IMR-90 (cell line): ENCODE results near the gene CENPA. TPM values are rescaled to one million over a fixed set of nuclear protein-coding genes. Genes with fewer than 3 reads are reported as not detected.

Experiments used
- ATAC-seq: fragments of 200-7000 bp; cut with Tn5 transposase; 2 replicates; pipeline ENCODE4 v1.9.1; 2020; ENCODE audit warnings: low read depth, mild to moderate bottlenecking, moderate library complexity
- BruUV-seq: library from RNA; stranded (reverse); fragments of 400-500 nt; replicated peaks from 2 replicates; lab custom pipeline; 2021; lab: Mats Ljungman, UMichigan
- CTCF ChIA-PET: fragments of 300-600 bp; formaldehyde crosslinking; extraction: SDS; loops from one replicate; lab custom pipeline; 2021; ENCODE audit warnings: antibody characterized with exemption; lab: Yijun Ruan, JAX
- POLR2A ChIA-PET: fragments of 300-600 bp; sonication (Branson Sonifier 250); formaldehyde crosslinking; loops from one replicate; lab custom pipeline; 2022; ENCODE audit warnings: antibody characterized with exemption; ENCODE audit not compliant: unreplicated experiment; lab: Charles Lee
- DNase-seq: peaks from one replicate; pipeline ENCODE4 v3.0.0; 2013
- H2AFZ ChIP-seq: replicated peaks from 2 replicates; pipeline ENCODE3; 2013; ENCODE audit warnings: low read length, mild to moderate bottlenecking; ENCODE audit not compliant: poor library complexity
- H2AK5ac ChIP-seq: 2 replicates; pipeline ENCODE4 v1.6.1; 2013; ENCODE audit warnings: low read depth, low read length, inconsistent platforms
- H2AK9ac ChIP-seq: replicated peaks from 2 replicates; pipeline ENCODE3; 2013; ENCODE audit warnings: mild to moderate bottlenecking, low read depth, low read length, moderate library complexity; ENCODE audit not compliant: poor library complexity
- H2BK120ac ChIP-seq: 2 replicates; pipeline ENCODE4 v1.6.1; 2013; ENCODE audit warnings: low read depth, low read length, inconsistent platforms
- H2BK15ac ChIP-seq: 3 replicates; pipeline ENCODE4 v1.6.1; 2013; ENCODE audit warnings: low read depth, low read length, inconsistent platforms
- H2BK20ac ChIP-seq: 2 replicates; pipeline ENCODE4 v1.6.1; 2013; ENCODE audit warnings: low read depth, mild to moderate bottlenecking, inconsistent platforms, low read length, moderate library complexity
- H2BK5ac ChIP-seq: 2 replicates; pipeline ENCODE4 v1.6.1; 2013; ENCODE audit warnings: mild to moderate bottlenecking, low read depth, low read length, inconsistent platforms; ENCODE audit not compliant: poor library complexity, severe bottlenecking
- H3K14ac ChIP-seq: replicated peaks from 2 replicates; pipeline ENCODE4 v1.6.1; 2013; ENCODE audit warnings: low read depth, low read length, inconsistent platforms
- H3K18ac ChIP-seq: 2 replicates; pipeline ENCODE4 v1.6.1; 2013; ENCODE audit warnings: low read depth, low read length, control low read depth
- H3K23ac ChIP-seq: 2 replicates; pipeline ENCODE4 v1.6.1; 2013; ENCODE audit warnings: low read depth, low read length, inconsistent platforms
- H3K27ac ChIP-seq: 2 replicates; pipeline ENCODE4 v1.5.1; 2013; ENCODE audit warnings: mild to moderate bottlenecking, control low read depth, low read length; ENCODE audit not compliant: insufficient read depth
- H3K27me3 ChIP-seq: 2 replicates; pipeline ENCODE4 v1.6.1; 2013; ENCODE audit warnings: low read length; ENCODE audit not compliant: control insufficient read depth, insufficient read depth
- H3K36me3 ChIP-seq: 2 replicates; pipeline ENCODE4 v1.6.1; 2013; ENCODE audit warnings: low read length, mixed read lengths; ENCODE audit not compliant: control insufficient read depth, insufficient read depth
- H3K4ac ChIP-seq: 2 replicates; pipeline ENCODE4 v1.6.1; 2013; ENCODE audit warnings: low read depth, low read length, inconsistent platforms
- H3K4me1 ChIP-seq: 2 replicates; pipeline ENCODE4 v1.6.1; 2013; ENCODE audit warnings: low read length, mixed read lengths; ENCODE audit not compliant: control insufficient read depth, insufficient read depth
- H3K4me2 ChIP-seq: 2 replicates; pipeline ENCODE4 v1.6.1; 2013; ENCODE audit warnings: low read depth, mild to moderate bottlenecking, control low read depth, low read length, moderate library complexity
- H3K4me3 ChIP-seq: 2 replicates; pipeline ENCODE4 v1.5.1; 2013; ENCODE audit warnings: low read depth, mild to moderate bottlenecking, control low read depth, low read length, moderate library complexity; ENCODE audit not compliant: insufficient read depth
- H3K56ac ChIP-seq: 2 replicates; pipeline ENCODE4 v1.6.1; 2013; ENCODE audit warnings: low read length, inconsistent platforms; ENCODE audit not compliant: insufficient read depth; ENCODE audit errors: extremely low read depth
- H3K79me1 ChIP-seq, 2 experiments: 2 replicates each; pipeline ENCODE4 v1.6.1; 2013; ENCODE audit warnings: low read length in 2 of 2, inconsistent platforms in 1 of 2, low read depth in 1 of 2
- H3K9ac ChIP-seq: 2 replicates; pipeline ENCODE4 v1.6.1; 2013; ENCODE audit warnings: low read depth, low read length, control low read depth
- H3K9me1 ChIP-seq: 2 replicates; pipeline ENCODE4 v1.6.1; 2013; ENCODE audit warnings: low read length, inconsistent platforms; ENCODE audit not compliant: insufficient read depth
- H3K9me3 ChIP-seq: 2 replicates; pipeline ENCODE4 v1.6.1; 2013; ENCODE audit warnings: low read length; ENCODE audit not compliant: control insufficient read depth, insufficient read depth
- H4K20me1 ChIP-seq: 2 replicates; pipeline ENCODE4 v1.6.1; 2013; ENCODE audit warnings: low read length, inconsistent platforms; ENCODE audit not compliant: insufficient read depth
- H4K5ac ChIP-seq: 2 replicates; pipeline ENCODE4 v1.6.1; 2013; ENCODE audit warnings: mild to moderate bottlenecking, low read depth, low read length, control low read depth
- H4K8ac ChIP-seq, 2 experiments: 2 replicates each; pipeline ENCODE4 v1.6.1; 2013; ENCODE audit warnings: low read depth in 2 of 2, low read length in 2 of 2, control low read depth in 1 of 2, inconsistent platforms in 1 of 2
- H4K91ac ChIP-seq: 2 replicates; pipeline ENCODE4 v1.6.1; 2013; ENCODE audit warnings: low read depth, low read length, inconsistent platforms; ENCODE audit not compliant: insufficient read depth
- FOS ChIP-seq: fragments of 150-350 bp; IDR thresholded peaks from 2 replicates; pipeline ENCODE4 v1.6.1; 2016; ENCODE audit warnings: low read depth, low read length
- NFE2L2 ChIP-seq: fragments of 150-350 bp; IDR thresholded peaks from 2 replicates; pipeline ENCODE4 v1.6.1; 2016; ENCODE audit warnings: low read depth, mild to moderate bottlenecking, low read length
- POLR2A ChIP-seq: IDR thresholded peaks from 2 replicates; pipeline ENCODE4 v1.6.1; 2012; ENCODE audit warnings: mild to moderate bottlenecking, low read depth, low read length
- WGBS, 2 experiments: methylation state at CpG; one replicate each; pipeline versions ENCODE4 v1.1.5 to v1.1.7; 2013; ENCODE audit warnings: missing lambda C conversion rate in 2 of 2; ENCODE audit not compliant: insufficient read length in 1 of 2; ENCODE audit errors: extremely low coverage in 2 of 2; 5-methylcytosine and 5-hydroxymethylcytosine counted together
- dilution Hi-C: fragments of 300-500 bp; cut with HindIII; formaldehyde crosslinking; loops from one replicate; pipeline ENCODE4 v1.14.3; 2018; ENCODE audit warnings: low sequenced_read_pairs; ENCODE audit not compliant: unreplicated experiment
- in situ Hi-C: fragments of 300-500 bp; cut with MboI; formaldehyde crosslinking; loops from 3 replicates; pipeline ENCODE4 v1.14.3; 2019; ENCODE audit warnings: low sequenced_read_pairs, inconsistent platforms, mixed read lengths
- intact Hi-C: fragments of 100-400 bp; cut with micrococcal nuclease; formaldehyde crosslinking; loops from 2 replicates; pipeline ENCODE4 v1.10.0; 2022
- polyA plus RNA-seq, 3 experiments: library from polyadenylated mRNA; depleted of rRNA; stranded (reverse); fragments of >200 nt; gene quantifications; 2 replicates each; pipeline ENCODE4 v1.2.3, GENCODE V29; 2012; ENCODE audit warnings: low replicate concordance in 1 of 3
- total RNA-seq: library from RNA; depleted of rRNA; stranded (reverse); fragments of >200 nt; gene quantifications from 2 replicates; pipeline ENCODE4 v1.2.3, GENCODE V29; 2012

The CENPA gene
- total and polyA plus RNA-seq, 2 of the 4 experiments (the other 2 are of a cell fraction): 7.7 to 14.9 TPM

DNA sequence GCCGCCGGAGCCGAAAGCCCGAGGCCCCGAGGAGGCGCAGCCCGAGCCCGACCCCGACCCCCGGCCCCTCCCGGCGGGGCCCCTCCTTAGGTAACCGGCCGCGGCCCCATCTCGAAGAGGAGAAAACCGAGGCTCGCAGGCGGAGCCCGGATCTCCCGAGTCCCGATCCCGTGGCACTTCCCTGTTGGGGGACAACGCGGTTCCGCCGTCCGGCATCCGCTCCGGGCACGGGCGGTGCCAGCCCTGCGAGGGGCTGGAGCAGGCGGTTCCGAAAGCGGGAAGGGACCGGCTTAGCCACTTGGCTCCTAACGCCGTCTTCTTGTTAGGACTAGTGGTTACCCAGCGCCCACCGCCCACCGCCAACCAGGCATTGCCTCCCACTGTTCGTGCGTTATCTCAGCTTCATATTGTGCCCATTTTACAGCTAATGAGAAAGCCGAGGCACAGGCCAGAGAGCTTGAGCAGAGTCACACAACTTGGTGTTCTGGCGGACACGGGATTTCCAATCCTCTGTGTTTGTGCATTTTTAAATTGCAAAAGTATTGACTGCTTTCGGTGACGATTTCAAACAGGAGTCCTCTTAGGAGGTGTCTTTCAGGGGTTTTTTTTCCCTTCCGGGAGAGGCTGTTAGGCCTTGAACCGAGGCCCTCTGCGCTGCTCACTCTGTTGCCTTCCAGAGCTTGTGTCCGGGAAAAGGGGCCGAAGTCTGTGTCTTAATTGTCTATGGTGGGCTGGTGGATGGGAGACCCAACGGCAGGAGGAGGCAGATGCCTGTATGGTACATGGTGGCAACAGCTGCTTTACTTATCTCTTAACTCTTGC, 562 bp downstream of the CENPA start:
- Histone ChIP-seq H2BK20ac (no peak overlapping the region), H3K79me1 (peaks cover 26 to 36% of the 10 kb centered on the region in 2 experiments), H3K4ac (peak overlapping the region; percentile 56), H3K18ac (no peak overlapping the region), H3K9ac (peak overlapping the region; percentile 82), H3K56ac (peak overlapping the region; percentile 59; the same call in 1 of the 2 replicates), H2BK120ac (no peak overlapping the region), H4K91ac (peak overlapping the region; percentile 63), H3K27me3 (no peaks in the 10 kb centered on the region), H3K36me3 (no peaks in the 10 kb centered on the region; the same call in 1 of the 2 replicates), H3K14ac (peak overlapping the region; percentile 39; the same call in 1 of the 2 replicates), H3K23ac (peak overlapping the region; percentile 81), H3K27ac (peak overlapping the region; percentile 59; the same call in 1 of the 2 replicates), H2BK5ac (peak overlapping the region; percentile 2), H3K4me3 (peak overlapping the region; percentile 43), H2AK9ac (peak overlapping the region; percentile 18), H2AK5ac (peak overlapping the region; percentile 71), H3K9me1 (no peaks in the 10 kb centered on the region), H4K20me1 (no peaks in the 10 kb centered on the region; the same call in 1 of the 2 replicates), H2BK15ac (no peak overlapping the region), H4K5ac (peak overlapping the region; percentile 4; the same call in 1 of the 2 replicates), H4K8ac (peak overlapping the region; percentile 13 to 59; a peak in 3 of 4 replicates), H2AFZ (peak overlapping the region; percentile 72), H3K4me1 (0 out of 2 replicates have a peak, but pooled peaks cover 2% of the 10 kb centered on the region), H3K9me3 (no peaks in the 10 kb centered on the region), H3K4me2 (peak overlapping the region; percentile 90)
- POLR2A ChIA-PET: no interaction called here
- intact Hi-C loops (no loop called here), in situ Hi-C loops (no loop called here), dilution Hi-C loops (no loop called here)
- WGBS, 2 experiments: 0% methylated on average over 19 of the region's 55 CpGs; no CpG with 5 or more reads in 1 of the 2 experiments
- no peak for TF ChIP-seq NFE2L2
- no peak for TF ChIP-seq POLR2A
- no peak for TF ChIP-seq FOS
- no peak for DNase-seq
- no TSS peak for BruUV-seq
- CTCF ChIA-PET: no interaction called here
- peak; percentile 27 for ATAC-seq
